GM19395 (cell line): ENCODE measurements around the gene SCAMP4.

Source experiments
- ATAC-seq: cut with Tn5 transposase; IDR thresholded peaks from one replicate; pipeline ENCODE4 v1.9.1; 2021; ENCODE audit warnings: mild to moderate bottlenecking, moderate library complexity; ENCODE audit not compliant: unreplicated experiment

The SCAMP4 gene

DNA sequence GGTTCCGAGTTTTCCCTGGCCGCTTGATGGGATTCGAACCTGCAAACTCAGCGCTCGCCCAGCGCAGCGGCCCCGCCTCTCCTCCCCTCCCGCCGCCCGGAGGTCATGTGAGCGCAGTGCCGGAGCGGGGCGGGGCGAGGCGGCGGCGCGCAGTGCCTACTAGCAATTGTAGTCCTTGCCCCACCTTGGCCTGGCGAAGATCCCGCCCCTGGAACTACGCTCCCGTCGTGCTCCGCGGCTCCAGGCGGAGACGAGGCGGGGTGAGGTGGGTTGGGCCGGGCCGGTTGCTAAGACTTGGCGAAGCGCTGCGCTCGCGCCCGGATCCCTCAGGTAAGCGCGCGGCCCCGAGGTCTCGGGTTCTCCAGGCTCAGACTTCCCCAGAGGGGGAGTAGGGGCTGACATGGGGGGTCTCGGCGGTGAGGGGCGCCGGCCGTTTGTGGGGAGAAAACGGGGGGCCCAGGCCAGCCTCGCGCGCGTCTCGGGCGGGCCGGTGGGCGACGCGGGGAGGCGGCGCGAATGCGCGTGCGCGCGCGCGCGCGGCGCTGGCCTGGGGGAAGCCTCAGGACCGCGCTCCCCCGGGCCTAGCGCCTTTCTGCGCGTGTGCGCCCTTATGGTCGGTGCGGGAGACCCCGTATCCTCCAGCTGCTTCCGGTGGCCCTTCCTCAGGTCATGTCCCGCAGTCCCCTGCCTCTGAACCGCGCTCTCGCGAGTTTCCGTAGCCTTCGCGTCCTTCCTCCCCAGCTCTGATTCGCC lies at the start of gene SCAMP4, which contains the start of gene ADAT3:
TSS of gene SCAMP4 (plus strand) at position 290 of the 753 bp plus-strand sequence. CDS start 9,621 bp downstream, outside the sequence.
TSS of gene ADAT3 (plus strand) at position 290 of the 753 bp plus-strand sequence. CDS start 6,649 bp downstream, outside the sequence.
- peak; percentile 72 for ATAC-seq

DNA sequence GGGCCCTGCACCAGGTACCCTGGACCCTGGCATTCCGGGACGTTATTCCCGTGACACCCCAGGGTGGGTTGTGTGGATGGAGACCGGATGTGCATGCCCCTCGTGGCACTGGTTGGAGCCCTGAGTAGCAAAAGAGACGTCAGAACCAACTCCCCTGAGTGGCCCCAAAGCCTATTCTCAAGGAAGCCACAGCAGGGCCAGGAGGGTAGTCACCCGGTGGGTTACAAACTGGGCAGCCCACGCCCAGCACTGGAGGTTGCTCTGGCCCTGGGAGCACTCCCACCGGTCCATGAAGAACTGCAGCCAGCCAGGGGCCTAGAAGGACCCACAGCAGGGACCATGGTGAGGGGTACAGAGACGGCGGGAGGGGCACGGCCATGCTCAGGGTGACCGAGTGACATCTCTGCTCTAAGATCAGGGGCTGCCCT lies 49.4 kb upstream of the SCAMP4 start:
- ATAC-seq, result no peak

DNA sequence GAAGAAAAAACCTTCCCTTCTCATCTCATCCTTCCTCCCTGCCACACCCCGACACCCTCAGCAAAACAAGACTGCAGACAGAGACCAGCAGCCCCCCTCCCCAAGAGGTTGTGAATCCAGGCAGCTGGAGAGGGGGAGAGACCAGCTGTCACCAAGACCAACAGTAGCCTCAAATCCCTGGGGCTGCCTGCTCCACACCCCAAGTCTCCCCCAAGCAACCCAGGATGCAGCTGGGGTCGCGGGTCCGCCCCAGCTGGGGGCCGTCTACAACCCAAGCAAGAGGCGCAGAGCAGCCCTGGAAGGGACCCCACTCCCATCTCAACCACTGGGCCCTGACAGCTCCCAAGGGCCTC lies 48.9 kb upstream of the SCAMP4 start:
- ATAC-seq, result no peak

- ATAC-seq, result no peak
These were observed 48.2 kb upstream of the SCAMP4 start for GRCh38 chr19:1856698-1857603.

DNA sequence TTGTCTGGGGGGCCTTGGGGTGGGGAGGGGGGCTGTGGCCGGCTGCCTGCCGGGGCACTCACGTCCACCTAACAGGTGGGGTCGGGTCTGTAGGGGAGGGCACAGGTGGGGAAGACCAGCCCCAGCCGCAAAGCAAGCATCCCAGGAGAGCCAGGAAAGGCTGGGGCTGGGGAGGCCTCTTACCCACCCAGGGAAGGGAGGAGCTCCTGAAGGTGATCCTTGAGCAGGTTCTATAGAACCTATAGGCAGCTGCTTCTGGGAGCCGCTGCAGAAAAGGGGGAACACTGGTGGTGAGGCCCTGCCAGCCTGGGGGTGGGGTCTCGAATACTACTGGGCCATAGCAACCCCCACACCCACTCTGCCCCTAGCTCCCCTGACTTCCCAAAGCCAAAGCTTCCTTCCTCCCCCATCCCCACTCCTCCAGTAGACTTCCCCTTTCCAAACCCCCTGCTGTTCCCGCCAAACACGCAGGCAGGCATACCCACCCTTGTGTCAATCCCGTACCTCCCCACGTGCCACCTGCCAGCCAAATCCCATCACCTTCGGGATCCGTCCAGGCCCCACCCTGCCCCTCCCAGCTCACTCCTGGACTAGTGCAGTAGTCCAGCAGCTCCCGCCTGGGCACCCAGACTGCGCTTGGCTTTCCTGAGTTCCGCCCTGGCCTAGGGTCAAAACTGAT lies 47.4 kb upstream of the SCAMP4 start:
- no peak for ATAC-seq

DNA sequence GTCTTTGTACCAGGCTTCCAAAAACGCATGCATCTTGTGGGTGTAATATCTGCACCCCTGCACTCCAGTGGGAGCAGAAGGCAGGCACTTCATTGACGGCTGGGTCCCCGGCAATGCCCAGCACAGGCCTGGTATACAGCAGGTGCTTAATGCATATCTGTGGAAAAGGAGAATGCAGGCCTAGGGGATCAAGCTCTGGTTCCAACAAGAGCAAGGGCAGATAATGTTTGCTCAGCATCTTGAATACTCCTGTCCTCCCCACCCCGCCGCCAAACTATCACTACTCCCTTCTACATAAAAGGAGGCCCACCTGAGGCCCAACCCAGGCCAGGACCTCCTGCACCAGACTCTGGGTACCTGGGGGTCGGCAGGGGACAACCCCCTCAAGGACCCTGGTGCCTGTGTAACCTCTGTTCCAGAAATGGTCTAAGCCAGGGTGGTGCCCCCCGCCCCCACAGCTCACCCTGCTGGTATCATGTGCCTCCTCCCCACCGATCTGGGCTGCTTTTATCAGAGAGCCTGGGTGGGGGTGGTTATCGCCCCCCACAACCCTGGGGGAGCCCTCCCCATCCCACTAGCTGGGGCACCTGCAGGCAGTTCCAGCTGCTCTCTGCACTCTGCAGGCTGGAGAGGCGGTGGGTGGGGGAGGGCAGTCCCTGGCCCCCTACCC lies 46.7 kb upstream of the SCAMP4 start:
- ATAC-seq, result no peak

GRCh38 chr19:1859331-1859781 lies 45.8 kb upstream of the SCAMP4 start:
- no peak for ATAC-seq

GRCh38 chr19:1860042-1860775 lies 45.0 kb upstream of the SCAMP4 start:
- ATAC-seq, result no peak

- ATAC-seq, result no peak
These were observed 44.2 kb upstream of the SCAMP4 start for GRCh38 chr19:1860821-1861598.

GRCh38 chr19:1861599-1862031 lies 43.6 kb upstream of the SCAMP4 start:
- no peak for ATAC-seq

- no peak for ATAC-seq
These were observed 43.2 kb upstream of the SCAMP4 start for GRCh38 chr19:1862068-1862423.

DNA sequence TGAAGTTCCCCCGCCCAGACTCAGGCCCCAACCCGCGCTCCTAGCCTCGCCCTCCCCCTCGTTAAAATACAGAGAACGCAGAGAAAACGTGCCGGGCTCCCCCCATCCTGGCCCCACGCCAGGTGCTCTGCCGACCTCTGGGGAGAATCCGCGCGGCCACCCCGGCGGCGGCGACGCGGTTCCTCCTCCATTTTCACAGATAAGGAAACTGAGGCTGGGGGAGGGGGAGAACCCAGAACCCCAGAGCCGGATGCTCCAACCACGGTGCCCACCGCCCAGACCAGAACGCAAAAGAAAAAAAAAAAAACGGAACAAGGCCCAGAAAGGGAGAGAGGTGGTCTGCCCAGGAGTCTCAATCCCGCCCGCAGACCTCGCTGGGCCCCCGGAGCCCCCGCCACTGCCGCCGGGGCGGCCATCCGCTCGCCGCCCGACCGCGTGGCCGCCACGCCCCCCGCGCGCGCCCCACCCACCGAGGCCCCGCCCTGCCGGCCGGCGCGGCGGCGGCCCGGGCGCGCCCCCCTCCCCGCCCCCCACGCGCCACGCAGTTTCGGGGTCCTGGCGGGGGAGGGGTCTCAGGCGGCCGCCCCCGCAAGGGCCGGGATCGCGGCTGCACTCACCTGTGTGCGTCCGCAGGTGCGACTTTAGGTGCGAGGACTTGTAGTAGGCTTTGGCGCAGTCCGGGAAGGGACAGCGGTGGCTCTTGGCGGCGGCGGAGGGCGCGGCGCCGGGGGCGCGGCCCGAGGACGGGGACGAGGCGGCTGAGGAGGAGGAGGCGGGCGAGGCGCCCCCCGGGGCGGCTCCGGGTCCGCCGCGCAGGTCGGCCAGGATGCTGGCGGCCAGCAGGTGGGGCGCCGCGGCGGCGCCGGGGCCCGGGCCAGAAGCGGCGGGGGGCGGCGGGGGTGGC lies 42.5 kb upstream of the SCAMP4 start:
- ATAC-seq, result no peak

DNA sequence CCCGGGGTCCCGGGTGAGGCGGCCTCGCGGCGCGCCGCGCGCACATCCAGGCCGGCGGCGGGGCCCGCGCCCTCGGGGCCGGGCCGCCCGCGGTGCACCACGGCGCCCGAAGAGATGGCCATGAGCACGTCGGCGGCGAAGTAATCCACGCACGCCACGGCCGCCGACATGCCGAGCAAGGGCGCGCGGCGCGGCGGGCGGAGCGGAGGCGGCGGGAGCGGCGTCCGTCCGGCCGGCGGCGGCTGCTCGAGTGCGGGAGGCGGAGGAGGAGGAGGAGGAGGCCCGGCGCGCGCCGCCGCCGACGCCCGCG lies 41.9 kb upstream of the SCAMP4 start, which contains the start of gene KLF16:
TSS of gene KLF16 (minus strand) at position 252 of the 310 bp plus-strand sequence. CDS start at position 170, 82 bp downstream.
- ATAC-seq, result no peak

DNA sequence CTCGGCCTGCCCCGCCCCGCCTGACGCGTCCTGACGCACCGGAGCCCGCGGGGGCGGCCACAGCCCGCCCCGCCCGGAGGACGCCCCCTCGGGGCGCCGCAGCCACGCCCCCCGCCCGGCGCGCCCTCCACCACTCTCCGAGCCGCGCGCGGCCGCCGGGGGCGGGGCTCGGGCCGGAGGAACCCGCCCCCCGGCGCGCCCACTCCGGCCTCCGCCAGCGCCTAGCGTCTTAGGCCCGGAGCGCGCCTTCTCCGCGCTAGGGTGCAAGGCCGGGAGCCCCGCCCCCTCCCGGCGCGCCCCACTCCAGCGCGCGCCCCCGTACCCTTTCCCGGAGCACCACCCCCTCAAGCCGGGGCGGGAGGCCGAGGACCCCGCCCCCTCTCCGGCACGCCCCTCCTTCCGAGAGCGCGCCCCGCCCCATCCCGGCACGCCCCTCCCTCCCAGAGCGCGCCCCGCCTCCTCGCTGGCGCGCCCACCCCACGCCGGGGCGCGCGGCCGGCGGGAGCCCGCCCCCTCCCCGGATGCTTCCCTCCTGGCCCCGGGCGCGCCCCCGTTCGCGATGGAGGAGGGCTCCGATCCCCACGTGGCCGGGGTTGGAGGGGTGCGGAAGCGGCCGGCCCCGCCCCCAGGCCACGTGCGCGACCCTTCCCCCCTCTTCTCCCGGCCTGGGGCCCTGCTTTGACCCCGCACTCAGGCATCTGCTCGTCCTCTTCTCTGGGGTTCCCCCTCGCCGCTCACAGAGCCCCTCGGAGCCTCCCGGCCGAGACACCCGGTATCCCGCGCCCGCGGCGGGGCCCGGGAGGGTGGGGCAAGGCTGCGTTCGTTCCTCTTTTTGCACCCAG lies 41.3 kb upstream of the SCAMP4 start:
- ATAC-seq, result peak; percentile 49

DNA sequence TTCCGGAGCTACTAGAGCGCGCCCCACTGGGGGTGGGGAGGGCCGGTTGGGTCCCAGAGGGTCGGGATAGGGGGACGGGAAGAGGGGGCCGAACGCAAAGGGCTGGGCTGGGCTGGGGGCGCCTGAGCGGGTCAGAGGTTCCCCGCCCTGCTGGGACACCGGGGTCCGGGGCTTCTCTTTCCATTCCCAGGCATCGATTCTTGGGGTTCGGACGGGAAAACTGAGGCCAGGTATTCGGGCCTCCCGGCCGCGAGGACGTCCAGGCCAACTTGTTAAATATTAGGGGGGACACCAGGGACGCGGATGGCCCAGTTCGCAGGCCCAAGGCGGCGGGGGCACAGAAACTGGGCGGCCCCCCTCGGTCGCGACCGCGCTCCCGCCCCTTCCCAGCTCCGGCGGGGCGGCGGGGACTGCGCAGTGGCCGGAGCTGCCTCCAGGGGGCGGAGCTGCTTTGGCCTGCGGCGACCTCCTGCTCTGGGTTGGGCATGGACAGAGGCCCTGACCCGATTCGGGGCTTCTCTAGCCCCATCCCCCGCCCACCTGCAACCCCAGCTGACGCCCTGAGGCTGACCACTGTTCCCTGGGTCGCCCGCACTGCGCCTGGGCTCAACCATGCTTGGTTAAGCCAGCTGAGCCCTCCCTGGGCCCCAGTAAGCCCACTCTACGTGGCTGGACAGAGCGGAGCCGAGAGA lies 40.6 kb upstream of the SCAMP4 start:
- no peak for ATAC-seq

DNA sequence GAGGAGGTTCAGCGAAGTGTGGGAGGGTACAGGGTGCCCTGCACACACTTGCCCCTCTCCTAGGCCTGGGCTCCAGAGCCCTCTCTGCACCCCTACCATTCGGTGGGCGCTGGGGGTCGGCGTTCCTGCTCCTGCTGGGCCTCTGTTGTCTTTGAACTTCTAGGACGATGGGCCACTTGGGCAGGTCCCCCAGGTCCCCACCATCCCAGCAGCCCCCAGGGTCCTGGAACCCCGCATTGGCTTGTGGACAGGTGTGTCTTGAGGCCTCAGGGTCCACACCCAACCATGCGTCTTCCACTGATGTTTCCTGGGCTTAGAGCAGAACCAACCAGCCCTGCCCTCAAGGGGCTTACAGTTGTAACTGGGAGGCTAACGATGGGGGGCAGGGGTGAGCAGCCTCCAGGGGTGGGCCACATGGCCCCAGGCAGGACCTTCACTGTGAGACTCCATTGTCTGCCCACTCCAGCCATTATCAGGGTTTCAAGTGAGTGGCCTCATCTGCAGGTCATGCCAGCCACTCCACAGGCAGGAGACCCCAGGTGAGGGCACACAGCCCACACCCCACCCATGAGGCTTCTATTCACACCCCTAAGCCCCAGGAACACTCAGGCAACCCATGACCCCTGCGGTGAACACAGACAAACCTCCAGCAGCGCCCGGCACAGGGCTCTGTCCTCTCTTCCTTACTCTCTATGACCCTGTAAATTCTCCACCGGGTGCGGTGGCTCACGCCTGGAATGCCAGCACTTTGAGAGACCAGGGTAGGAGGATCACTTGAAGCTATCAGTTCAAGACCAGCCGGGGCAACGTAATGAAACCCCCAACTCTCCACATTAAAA lies 39.8 kb upstream of the SCAMP4 start:
- no peak for ATAC-seq
